ENCODE results near the gene KIAA1210.

The KIAA1210 gene

DNA sequence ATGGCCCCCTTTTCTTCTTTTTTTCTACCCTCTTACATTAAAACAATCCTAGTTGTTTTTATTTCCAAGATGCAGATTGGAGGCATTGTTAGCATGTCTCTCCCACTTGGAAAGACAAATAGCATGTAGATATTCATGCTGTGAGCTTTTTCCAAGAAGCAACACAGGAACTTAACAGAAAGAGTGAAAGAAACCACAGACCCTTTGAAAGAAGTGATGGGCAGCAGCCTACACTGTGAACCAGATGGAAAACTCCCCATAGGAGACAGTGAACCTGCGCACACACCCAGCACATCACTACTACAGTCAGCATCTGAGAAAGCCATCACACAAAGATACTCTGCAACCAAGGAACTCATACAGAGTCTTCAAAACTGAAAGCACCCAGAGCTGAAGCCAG, 37.0 kb downstream of the KIAA1210 start:
- DNase-seq = no peak

DNA sequence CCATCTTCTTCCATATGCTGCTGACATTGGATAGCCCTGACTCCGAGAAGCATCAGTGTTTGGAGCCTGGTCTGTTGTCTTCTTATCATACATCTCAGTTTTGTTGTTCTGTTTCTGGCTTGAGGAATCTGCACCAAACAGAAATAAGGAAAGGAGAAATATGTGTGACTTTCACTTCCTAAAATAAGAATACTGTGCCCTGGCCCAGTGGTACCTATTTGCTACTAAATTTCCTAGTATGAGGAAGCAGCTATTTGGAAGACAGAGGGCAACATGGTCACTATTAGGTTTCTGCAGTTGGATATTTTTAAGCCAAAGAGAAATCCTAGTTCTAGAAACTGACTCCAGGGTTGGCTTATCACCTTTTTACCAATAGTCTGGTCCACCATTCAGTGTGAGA, 38.0 kb downstream of the KIAA1210 start:
- no peak for DNase-seq

DNA sequence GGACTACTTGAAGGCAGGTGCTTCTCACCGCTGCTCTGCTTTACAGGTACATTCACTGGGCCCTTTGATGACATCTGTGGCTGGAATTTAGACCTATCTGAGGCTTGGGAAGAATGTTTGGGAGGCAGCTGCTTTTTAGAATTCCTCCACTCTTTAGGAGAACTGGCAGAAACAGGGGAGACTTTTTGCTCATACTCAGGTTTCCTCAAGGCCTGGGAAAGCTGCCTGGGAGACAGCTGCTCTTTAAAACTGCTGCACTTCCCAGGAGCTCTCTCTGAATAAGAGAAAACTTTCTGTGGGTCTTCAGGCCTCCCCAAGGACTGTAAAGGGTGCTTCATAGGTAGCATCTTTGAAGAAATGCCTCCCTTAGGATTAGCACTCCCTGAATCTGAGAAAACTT, 40.5 kb downstream of the KIAA1210 start:
- no peak for DNase-seq

DNA sequence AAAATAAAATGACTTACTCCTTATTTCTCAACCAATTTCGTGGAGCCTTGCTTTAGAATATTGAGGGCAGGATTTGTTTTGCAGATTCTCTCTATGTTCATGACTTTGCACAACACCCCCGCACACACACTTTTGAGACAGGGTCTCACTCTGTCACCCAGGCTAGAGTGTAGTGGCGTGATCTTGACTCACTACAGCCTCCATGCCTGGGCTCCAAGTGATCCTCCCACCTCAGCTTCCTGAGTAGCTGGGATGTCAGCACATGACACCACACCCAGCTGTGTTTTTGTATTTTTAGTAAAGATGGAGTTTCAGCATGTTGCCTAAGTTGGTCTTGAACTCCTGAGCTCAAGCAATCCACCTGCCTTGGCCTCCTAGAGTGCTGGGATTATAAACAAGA, 42.8 kb downstream of the KIAA1210 start:
- no peak for DNase-seq

DNA sequence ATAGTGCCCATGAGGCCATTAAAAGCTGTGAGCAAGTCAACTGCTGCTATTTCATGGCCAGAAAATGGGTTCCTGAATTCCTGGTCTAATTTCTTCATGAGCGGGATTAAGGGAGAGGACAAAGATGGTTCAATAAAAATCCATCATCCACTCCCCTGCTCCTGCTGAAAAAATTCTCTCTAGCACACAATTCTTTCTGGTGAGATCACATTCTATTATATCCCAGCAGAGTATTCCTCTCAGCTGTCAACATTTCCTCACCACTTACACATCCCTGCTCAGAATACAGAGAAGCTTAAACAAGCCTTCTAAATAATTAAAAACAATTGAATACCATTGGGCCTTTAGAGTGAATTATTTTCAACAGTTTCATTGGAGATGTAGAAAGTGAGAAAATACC, 45.3 kb downstream of the KIAA1210 start:
- DNase-seq = no peak

DNA sequence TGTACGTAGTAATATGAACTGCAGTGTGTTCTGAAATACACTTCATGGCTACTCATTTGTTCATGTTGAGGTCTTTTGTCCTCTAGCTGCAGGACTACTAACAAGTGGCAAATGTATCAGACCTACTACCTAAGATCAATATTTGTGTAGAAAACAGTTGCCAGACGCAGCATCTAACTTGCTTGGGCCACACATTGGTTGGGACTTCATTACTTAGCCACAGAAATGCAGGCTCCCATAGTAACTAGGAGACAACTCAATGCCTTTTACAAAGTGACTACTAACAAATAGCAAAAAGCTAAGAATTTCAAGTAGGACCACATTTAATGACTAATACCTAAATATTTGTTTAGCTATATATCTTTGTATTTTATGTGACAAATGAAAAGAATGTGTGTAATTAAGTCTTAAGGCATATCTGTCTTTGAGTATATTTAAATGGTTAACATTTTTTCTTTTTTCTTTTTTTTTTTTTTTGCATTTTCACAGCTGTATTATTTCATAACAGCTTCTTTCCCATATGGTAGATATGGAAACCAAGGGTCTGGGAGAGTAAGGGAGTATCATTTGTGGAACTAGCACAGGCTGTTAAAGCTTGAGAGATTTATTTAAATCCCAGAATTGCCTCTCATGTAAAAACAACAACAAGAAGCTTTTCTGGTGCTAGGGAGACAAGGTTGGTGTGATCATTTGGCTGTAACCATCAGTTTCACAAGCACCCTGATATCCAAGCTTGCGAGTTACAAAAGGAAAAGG, 52.2 kb downstream of the KIAA1210 start:
- DNase-seq = no peak

DNA sequence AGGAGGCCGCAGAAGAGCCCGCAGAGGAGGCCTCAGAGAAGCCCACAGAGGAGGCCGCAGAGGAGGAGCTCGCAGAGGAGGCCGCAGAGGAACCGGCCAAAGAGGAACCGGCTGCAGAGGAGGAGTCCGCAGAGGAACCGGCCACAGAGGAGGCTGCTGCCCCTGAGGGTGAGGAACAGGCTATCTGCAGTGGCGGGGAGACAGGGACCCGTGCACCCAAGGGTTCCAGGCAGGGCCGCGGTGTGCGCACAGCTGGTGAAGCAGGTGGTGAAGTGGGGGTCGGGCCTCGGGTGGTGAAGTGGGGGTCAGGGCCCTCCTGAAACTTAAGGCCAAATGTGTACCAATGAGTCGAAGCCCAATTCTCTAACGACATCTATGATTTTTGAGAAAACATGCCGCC, 53.7 kb downstream of the KIAA1210 start:
- no peak for DNase-seq

DNA sequence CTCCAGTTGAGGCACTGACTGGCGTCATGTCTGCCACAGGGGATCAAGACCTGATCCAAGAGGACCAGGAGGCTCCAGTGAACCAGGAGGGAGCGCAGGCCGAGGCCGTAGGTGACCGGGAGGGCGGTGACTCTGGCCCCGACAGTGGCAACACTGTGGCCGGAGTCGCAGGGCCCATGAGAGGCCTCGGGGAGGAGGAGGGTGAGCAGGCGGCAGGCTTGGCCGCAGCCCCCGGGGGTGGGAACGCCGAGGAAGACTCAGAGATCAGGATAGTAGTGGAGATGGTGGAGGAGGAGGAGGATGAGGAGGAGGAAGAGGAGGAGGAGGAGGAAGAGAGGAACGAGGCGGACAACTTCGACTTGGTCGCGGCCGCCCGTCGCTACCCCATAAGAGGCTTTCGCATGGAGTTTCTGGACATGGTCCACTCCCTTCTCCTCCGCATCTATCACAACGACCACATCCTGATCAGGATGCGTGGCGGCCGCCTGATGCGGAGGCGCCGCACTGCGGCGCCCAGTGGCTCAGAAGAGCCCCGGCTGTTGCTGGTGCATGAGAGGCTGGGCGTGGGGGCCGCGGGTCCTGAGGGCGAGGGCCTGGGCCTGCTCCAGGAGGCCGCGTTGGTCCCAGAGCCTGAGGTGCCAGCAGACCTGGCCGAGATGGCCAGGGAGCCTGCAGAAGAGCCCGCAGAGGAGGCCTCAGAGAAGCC, 54.3 kb downstream of the KIAA1210 start:
- no peak for DNase-seq

DNA sequence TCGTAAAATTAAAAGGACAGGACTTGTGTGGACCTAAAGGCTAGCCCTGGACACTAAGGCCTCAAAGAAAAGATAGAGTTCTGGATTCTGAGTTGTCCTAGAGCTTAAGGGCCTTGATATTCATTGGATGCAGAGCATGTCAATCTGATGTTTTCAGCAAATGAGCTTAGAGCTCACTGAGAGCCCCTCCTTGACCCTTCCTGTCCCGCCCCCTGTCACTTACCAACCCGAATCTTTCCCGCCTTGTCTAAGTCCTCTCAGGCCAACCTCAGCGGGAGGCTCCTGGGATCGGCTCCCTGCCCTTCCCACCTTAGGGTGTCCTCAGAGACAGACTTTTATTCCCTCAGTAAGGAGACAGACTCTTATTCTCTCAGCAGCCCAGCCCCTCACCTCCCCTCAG, 54.9 kb downstream of the KIAA1210 start, which contains the start of gene CT47C1:
Gene CT47C1 (plus strand): TSS at position 250 of the 400 bp plus-strand sequence. CDS start 233 bp downstream, outside the sequence.
- DNase-seq = no peak

DNA sequence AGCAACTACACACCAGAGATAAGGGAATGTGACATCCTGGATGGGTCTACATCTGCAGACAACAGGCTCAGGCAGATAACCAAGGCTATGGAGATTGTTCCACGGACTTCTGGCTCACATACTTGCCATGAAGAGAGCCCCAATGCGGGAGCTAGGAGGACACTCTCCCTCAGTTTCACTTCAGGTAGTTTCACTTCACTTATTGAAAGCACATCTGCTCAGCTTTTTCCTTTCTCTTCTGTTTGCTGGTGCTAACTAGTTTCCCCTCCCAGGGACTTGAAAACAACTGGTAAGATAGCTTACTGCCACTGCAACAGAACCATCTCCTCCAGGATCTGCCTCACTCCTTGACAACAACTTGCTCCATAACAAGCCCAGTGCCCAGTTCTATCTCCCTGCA, 56.2 kb downstream of the KIAA1210 start:
- DNase-seq = no peak

DNA sequence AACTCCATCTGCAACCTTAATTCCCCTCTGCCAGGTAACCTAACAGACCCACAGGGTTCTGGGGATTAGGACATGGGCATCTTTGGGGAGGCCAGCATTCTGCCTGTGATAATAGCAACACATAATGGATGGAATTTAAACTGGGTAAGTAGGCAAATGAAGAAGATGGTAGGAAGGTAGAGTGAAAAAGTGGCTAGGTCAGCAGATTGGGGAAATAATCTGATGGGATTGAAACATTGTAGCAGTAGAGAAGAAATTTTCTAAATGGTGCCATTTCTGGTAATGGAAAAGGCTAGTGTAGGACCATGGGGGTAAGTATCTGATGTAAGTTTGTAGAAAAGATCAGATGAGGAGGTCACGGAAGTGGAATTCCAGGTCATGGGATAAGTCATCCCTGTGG, 57.9 kb downstream of the KIAA1210 start:
- DNase-seq = no peak

DNA sequence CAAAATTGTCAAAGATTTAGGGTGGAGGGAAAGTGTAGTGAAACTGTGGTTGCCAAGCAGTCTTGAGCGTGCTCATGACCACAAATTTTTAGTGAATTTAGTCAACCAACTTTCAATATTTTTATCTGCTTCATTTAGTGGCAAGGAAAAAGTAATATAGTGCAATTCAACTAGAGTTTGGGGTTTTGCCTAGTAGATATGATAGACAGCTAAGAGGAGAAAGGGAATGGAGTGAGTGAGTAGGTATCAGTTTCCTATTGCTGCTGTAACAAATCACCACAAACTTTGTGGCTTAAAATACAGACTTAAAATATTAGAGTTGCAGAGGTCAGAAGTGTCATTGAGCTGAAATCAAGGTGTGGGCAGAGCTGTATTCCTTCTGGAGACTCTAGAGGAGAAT, 58.5 kb downstream of the KIAA1210 start:
- DNase-seq = no peak

DNA sequence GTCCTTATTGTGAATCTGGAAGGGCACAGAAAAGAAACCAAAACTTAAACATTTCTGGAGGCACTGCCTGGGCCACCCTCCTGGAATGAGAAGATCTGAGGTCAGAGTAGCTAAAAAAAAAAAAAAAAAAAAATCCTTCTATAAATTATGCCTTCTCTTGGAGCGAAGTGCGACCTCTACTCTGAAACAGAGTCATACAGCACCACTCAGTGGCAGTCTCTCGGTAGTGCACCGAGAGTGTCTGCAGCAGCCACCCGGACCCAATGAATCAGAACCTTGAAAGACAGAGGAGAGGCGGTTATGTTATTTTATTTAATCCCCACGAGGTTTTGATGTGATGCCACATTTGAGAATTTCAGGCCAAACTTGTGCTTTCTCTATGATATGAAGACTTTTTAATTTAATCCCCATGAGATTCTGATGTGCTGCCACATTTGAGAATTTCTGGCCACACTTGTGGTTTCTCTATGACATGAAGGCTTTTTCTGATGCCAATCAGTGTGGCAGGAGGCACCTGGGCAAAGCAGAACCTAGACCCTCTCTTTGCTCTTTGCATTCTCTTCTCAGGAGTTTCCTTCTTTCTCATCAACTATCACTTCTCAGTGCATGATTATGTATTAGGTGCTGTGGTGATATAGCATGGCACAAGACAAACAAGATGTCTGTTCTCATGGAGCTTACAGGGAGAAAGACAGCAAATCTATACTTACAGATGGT, 60.4 kb downstream of the KIAA1210 start:
- peak in 5 of 6 experiments; percentile 0 to 3 (median 1) for DNase-seq

DNA sequence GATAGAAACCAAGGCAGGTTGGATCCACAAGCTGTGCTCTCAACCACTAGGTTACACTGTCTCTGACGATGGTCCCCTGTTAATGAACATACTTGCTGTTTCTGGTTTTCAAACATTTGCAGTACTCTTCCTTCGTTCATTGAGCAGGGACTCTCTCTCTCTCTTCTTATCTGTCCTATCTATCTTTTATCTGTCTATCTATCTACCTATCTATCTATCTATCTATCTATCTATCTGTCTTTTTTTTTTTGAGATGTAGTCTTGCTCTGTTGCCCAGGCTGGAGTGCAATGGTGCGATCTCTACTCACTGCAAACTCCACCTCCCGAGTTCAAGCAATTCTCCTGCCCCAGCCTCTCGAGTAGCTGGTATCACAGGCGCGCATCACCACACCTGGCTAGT, 64.2 kb downstream of the KIAA1210 start:
- DNase-seq = no peak

DNA sequence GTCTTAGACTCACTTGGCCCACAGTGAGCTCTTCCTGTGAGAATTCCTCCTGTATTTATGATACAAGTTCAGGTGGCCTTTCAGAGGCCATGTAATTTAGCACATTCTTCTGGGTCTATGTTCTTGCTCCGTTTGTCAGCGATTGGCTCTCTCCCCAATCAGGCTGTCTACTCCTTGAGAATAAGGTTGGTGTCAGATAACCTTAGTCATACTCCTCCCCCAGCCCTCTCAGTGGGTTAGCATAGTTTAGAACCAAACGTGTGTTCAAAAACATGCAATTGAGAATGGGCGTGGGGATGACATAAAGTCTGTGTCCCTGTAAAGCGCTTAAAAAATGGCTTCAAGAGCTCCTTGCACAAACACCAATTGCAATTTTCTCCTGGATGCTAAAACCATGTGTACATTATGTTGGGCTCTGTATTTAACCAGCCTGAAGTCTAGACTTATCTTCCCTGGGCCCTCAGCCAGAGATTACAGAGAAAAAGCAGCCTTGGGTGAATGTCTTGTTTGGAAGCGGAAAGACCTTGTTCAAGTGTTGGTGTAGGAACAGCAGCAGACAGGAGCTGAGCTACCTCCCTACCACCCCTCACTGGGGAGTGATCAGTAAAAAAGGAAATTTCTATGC, 64.8 kb downstream of the KIAA1210 start:
- DNase-seq = no peak

DNA sequence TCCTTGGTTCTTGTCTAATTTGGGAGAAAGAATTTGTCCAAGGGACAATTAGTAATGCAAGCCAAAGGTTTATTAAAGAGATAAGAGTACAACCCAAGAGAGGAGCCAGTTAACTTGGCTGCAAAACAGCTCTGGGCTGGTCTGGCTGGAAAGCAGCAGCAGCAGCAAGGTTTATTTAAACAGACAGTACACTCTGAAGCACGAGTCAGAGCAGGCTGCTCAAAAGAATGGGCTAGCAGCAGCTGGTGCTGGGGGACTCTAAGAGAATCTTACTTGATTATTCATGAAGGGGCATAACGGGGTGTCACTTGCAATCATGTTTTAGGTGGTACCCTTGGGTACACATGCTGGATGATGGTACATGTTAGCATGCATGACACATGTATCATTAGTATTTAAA, 71.9 kb downstream of the KIAA1210 start:
- DNase-seq = no peak

DNA sequence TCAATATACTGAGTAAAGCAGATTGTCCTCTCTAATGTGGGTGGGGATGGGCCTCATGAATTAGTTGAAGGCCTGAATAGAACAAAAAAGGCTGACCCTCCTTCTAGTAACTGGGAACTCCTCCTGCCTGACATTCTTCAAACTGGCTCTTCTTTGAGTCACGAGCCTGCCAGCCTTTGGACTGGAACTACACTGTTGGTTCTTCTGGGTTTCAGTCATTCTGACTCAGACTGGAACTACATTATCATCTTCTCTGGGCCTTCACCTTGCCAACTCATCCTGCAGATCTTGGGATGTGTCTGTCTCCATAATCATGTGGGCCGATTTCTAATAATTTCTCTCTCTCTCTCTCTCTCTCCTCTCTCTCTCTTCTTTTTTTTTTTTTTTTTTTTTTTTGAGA, 81.7 kb downstream of the KIAA1210 start:
- DNase-seq = no peak

DNA sequence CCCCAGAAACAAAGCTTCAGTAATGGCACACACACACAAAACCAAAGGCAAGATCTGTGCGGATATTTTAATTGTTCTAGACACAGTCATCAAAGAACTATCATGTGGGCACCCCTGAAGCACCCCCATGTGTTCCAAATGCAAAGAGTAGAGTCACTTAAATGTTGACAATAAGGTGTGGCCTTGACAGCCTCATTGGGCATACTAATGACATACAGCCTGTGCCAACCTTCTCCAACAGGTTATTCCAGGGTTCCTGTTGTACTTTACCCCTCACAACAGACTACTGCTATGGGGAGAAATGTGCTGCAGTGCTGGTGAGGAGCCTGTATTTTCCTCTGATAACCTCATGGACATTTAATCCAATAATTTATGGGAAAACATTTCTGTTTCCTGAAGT, 84.6 kb downstream of the KIAA1210 start:
- no peak for DNase-seq

DNA sequence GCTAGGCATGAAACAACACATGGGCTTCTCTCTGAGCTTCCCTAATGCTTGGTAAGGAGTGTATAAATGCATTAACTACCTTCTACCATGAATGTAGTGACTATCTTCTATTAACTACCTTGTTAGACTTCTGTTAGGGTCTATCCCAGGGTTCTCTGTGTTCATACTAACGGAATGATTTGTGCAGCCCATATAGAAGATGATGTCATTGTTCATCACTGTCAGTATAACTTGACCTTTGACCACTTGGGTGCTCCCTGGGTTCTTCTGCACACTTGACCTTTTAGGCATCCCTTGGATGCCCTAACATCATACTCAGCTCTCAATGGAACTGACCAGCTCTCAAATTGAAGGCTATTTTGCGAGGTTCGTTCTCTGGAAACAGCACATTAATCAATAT, 85.6 kb downstream of the KIAA1210 start:
- DNase-seq = no peak

DNA sequence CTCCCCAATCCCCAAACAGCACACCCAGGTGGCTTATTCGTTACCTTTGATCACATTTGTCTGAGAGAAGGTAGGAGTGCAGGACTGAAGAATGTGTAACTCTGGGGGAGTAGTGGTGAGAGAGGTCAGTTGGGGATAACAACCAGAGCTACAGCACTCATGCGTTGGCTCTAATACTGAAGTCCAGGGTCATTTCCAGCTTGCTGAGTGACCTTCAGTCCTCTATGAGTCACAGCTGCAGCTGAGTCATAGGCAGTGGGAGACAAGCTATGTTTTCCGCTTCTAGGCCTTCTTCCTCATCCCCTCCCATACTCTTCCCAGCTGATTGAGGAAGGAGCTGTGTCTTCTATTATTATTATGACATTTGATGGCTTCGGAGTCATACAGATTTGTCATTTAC, 86.4 kb downstream of the KIAA1210 start:
- DNase-seq = no peak

DNA sequence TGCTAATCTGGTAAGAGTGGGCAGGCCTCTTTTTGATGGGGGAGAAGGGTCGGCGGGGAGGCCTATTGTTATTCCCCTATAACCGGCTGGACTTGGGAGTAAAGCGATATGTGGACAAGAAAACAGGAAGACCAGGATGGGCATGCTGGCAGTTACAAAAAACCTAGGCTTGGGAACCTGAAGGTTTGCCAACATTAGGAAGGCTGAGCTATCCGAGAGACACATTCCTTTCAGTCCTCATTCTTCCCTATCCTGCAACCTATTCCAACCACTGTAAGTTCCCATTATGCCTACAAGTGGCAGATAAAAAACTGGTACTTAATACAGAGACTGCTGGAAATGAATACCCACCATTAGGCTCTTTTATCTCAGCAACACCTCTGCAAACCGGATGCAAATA, 87.2 kb downstream of the KIAA1210 start:
- DNase-seq = no peak

DNA sequence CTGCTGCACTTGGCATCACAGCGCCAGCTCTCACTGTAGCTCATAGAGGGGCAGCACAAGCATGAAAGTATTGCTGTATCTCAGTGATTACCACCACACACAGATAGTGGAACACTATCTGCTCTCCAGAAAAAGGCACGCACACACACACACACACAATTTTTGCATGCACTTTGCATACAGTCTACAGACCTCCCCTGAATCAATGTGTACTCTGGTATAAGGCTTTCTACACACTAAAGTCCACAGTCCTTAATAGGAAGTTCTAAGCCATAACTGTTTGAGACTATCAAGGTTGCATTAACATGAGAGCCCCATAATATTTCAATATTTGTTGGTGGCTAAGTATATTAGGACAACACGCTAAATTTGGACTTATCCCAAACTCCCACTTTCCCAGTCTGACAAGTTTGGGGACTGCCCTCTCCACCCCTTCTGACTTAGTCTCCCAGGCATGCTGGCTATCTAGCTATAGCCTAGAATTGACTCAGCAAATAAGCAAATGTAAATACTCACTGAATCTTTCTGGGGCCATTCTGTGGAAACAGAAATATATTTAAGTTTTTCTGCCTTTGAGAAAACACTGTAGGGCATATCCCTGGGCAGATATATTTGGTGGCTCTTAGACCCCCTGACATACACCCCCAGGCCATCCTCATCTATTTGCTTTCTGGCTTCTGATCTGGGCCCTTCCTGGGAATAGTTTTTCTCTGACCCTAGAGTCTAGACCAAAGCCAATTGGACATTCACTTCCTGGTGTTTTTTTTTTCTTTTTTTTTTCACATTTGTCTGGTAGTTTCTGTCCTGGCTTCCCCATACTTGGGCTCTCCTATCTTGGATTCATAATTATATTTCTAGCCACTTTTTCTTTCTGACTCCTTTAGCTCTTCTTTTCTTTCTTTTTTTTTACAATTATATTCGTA, 91.2 kb downstream of the KIAA1210 start:
- no peak for DNase-seq

Measured in stimulated activated naive CD4-positive, alpha-beta T cell (primary cell).